IMR-90 (cell line): ENCODE data around the gene RGS9. TPM values are rescaled to one million over a fixed set of nuclear protein-coding genes. Genes with fewer than 3 reads are reported as not detected.

ENCODE experiments used
- ATAC-seq: fragments of 200-7000 bp; cut with Tn5 transposase; 2 replicates; pipeline ENCODE4 v1.9.1; 2020; ENCODE audit warnings: low read depth, mild to moderate bottlenecking, moderate library complexity
- BruUV-seq: library from RNA; stranded (reverse); fragments of 400-500 nt; replicated peaks from 2 replicates; lab custom pipeline; 2021; lab: Mats Ljungman, UMichigan
- CTCF ChIA-PET: fragments of 300-600 bp; formaldehyde crosslinking; extraction: SDS; loops from one replicate; lab custom pipeline; 2021; ENCODE audit warnings: antibody characterized with exemption; lab: Yijun Ruan, JAX
- POLR2A ChIA-PET: fragments of 300-600 bp; sonication (Branson Sonifier 250); formaldehyde crosslinking; loops from one replicate; lab custom pipeline; 2022; ENCODE audit warnings: antibody characterized with exemption; ENCODE audit not compliant: unreplicated experiment; lab: Charles Lee
- DNase-seq: peaks from one replicate; pipeline ENCODE4 v3.0.0; 2013
- H2AFZ ChIP-seq: replicated peaks from 2 replicates; pipeline ENCODE3; 2013; ENCODE audit warnings: low read length, mild to moderate bottlenecking; ENCODE audit not compliant: poor library complexity
- H2AK5ac ChIP-seq: 2 replicates; pipeline ENCODE4 v1.6.1; 2013; ENCODE audit warnings: low read depth, low read length, inconsistent platforms
- H2AK9ac ChIP-seq: replicated peaks from 2 replicates; pipeline ENCODE3; 2013; ENCODE audit warnings: mild to moderate bottlenecking, low read depth, low read length, moderate library complexity; ENCODE audit not compliant: poor library complexity
- H2BK120ac ChIP-seq: 2 replicates; pipeline ENCODE4 v1.6.1; 2013; ENCODE audit warnings: low read depth, low read length, inconsistent platforms
- H2BK15ac ChIP-seq: 3 replicates; pipeline ENCODE4 v1.6.1; 2013; ENCODE audit warnings: low read depth, low read length, inconsistent platforms
- H2BK20ac ChIP-seq: 2 replicates; pipeline ENCODE4 v1.6.1; 2013; ENCODE audit warnings: low read depth, mild to moderate bottlenecking, inconsistent platforms, low read length, moderate library complexity
- H2BK5ac ChIP-seq: 2 replicates; pipeline ENCODE4 v1.6.1; 2013; ENCODE audit warnings: mild to moderate bottlenecking, low read depth, low read length, inconsistent platforms; ENCODE audit not compliant: poor library complexity, severe bottlenecking
- H3K14ac ChIP-seq: replicated peaks from 2 replicates; pipeline ENCODE4 v1.6.1; 2013; ENCODE audit warnings: low read depth, low read length, inconsistent platforms
- H3K18ac ChIP-seq: 2 replicates; pipeline ENCODE4 v1.6.1; 2013; ENCODE audit warnings: low read depth, low read length, control low read depth
- H3K23ac ChIP-seq: 2 replicates; pipeline ENCODE4 v1.6.1; 2013; ENCODE audit warnings: low read depth, low read length, inconsistent platforms
- H3K27ac ChIP-seq: 2 replicates; pipeline ENCODE4 v1.5.1; 2013; ENCODE audit warnings: mild to moderate bottlenecking, control low read depth, low read length; ENCODE audit not compliant: insufficient read depth
- H3K27me3 ChIP-seq: 2 replicates; pipeline ENCODE4 v1.6.1; 2013; ENCODE audit warnings: low read length; ENCODE audit not compliant: control insufficient read depth, insufficient read depth
- H3K36me3 ChIP-seq: 2 replicates; pipeline ENCODE4 v1.6.1; 2013; ENCODE audit warnings: low read length, mixed read lengths; ENCODE audit not compliant: control insufficient read depth, insufficient read depth
- H3K4ac ChIP-seq: 2 replicates; pipeline ENCODE4 v1.6.1; 2013; ENCODE audit warnings: low read depth, low read length, inconsistent platforms
- H3K4me1 ChIP-seq: 2 replicates; pipeline ENCODE4 v1.6.1; 2013; ENCODE audit warnings: low read length, mixed read lengths; ENCODE audit not compliant: control insufficient read depth, insufficient read depth
- H3K4me2 ChIP-seq: 2 replicates; pipeline ENCODE4 v1.6.1; 2013; ENCODE audit warnings: low read depth, mild to moderate bottlenecking, control low read depth, low read length, moderate library complexity
- H3K4me3 ChIP-seq: 2 replicates; pipeline ENCODE4 v1.5.1; 2013; ENCODE audit warnings: low read depth, mild to moderate bottlenecking, control low read depth, low read length, moderate library complexity; ENCODE audit not compliant: insufficient read depth
- H3K56ac ChIP-seq: 2 replicates; pipeline ENCODE4 v1.6.1; 2013; ENCODE audit warnings: low read length, inconsistent platforms; ENCODE audit not compliant: insufficient read depth; ENCODE audit errors: extremely low read depth
- H3K79me1 ChIP-seq, 2 experiments: 2 replicates each; pipeline ENCODE4 v1.6.1; 2013; ENCODE audit warnings: low read length in 2 of 2, inconsistent platforms in 1 of 2, low read depth in 1 of 2
- H3K9ac ChIP-seq: 2 replicates; pipeline ENCODE4 v1.6.1; 2013; ENCODE audit warnings: low read depth, low read length, control low read depth
- H3K9me1 ChIP-seq: 2 replicates; pipeline ENCODE4 v1.6.1; 2013; ENCODE audit warnings: low read length, inconsistent platforms; ENCODE audit not compliant: insufficient read depth
- H3K9me3 ChIP-seq: 2 replicates; pipeline ENCODE4 v1.6.1; 2013; ENCODE audit warnings: low read length; ENCODE audit not compliant: control insufficient read depth, insufficient read depth
- H4K20me1 ChIP-seq: 2 replicates; pipeline ENCODE4 v1.6.1; 2013; ENCODE audit warnings: low read length, inconsistent platforms; ENCODE audit not compliant: insufficient read depth
- H4K5ac ChIP-seq: 2 replicates; pipeline ENCODE4 v1.6.1; 2013; ENCODE audit warnings: mild to moderate bottlenecking, low read depth, low read length, control low read depth
- H4K8ac ChIP-seq, 2 experiments: 2 replicates each; pipeline ENCODE4 v1.6.1; 2013; ENCODE audit warnings: low read depth in 2 of 2, low read length in 2 of 2, control low read depth in 1 of 2, inconsistent platforms in 1 of 2
- H4K91ac ChIP-seq: 2 replicates; pipeline ENCODE4 v1.6.1; 2013; ENCODE audit warnings: low read depth, low read length, inconsistent platforms; ENCODE audit not compliant: insufficient read depth
- CHD1 ChIP-seq: IDR thresholded peaks from 2 replicates; pipeline ENCODE4 v1.6.1; 2012; ENCODE audit warnings: low read depth, low read length, improper control_type of control experiment
- FOS ChIP-seq: fragments of 150-350 bp; IDR thresholded peaks from 2 replicates; pipeline ENCODE4 v1.6.1; 2016; ENCODE audit warnings: low read depth, low read length
- MXI1 ChIP-seq: IDR thresholded peaks from 2 replicates; pipeline ENCODE4 v1.6.1; 2012; ENCODE audit warnings: low read depth, mild to moderate bottlenecking, low read length, moderate library complexity, borderline replicate concordance
- WGBS, 2 experiments: methylation state at CpG; one replicate each; pipeline versions ENCODE4 v1.1.5 to v1.1.7; 2013; ENCODE audit warnings: missing lambda C conversion rate in 2 of 2; ENCODE audit not compliant: insufficient read length in 1 of 2; ENCODE audit errors: extremely low coverage in 2 of 2; 5-methylcytosine and 5-hydroxymethylcytosine counted together
- dilution Hi-C: fragments of 300-500 bp; cut with HindIII; formaldehyde crosslinking; loops from one replicate; pipeline ENCODE4 v1.14.3; 2018; ENCODE audit warnings: low sequenced_read_pairs; ENCODE audit not compliant: unreplicated experiment
- in situ Hi-C: fragments of 300-500 bp; cut with MboI; formaldehyde crosslinking; loops from 3 replicates; pipeline ENCODE4 v1.14.3; 2019; ENCODE audit warnings: low sequenced_read_pairs, inconsistent platforms, mixed read lengths
- intact Hi-C: fragments of 100-400 bp; cut with micrococcal nuclease; formaldehyde crosslinking; loops from 2 replicates; pipeline ENCODE4 v1.10.0; 2022
- polyA plus RNA-seq, 3 experiments: library from polyadenylated mRNA; depleted of rRNA; stranded (reverse); fragments of >200 nt; gene quantifications; 2 replicates each; pipeline ENCODE4 v1.2.3, GENCODE V29; 2012; ENCODE audit warnings: low replicate concordance in 1 of 3
- total RNA-seq: library from RNA; depleted of rRNA; stranded (reverse); fragments of >200 nt; gene quantifications from 2 replicates; pipeline ENCODE4 v1.2.3, GENCODE V29; 2012

RGS9 gene
- total and polyA plus RNA-seq, 2 of the 4 experiments (the other 2 are of a cell fraction) = 0.90 to 1.1 TPM

- 80% methylated on average over 4 of the region's 4 CpGs; no CpG with 5 or more reads in 1 of the 2 experiments for WGBS, 2 experiments
- Histone ChIP-seq H3K9ac (no peak overlapping the region), H2BK5ac (no peak overlapping the region), H3K27ac (no peak overlapping the region), H2AK9ac (no peak overlapping the region), H2AK5ac (peak overlapping the region; percentile 39; the same call in 1 of the 2 replicates), H3K4ac (peak overlapping the region; percentile 26; the same call in 1 of the 2 replicates), H2AFZ (peak overlapping the region; percentile 3), H4K8ac (no peak overlapping the region), H4K5ac (no peak overlapping the region), H3K9me3 (no peaks in the 10 kb centered on the region), H3K4me2 (peak overlapping the region; percentile 6; the same call in 1 of the 2 replicates), H3K79me1 (no peaks in the 10 kb centered on the region; a peak in 1 of 4 replicates), H3K14ac (peak overlapping the region; percentile 34; the same call in 1 of the 2 replicates), H2BK20ac (no peak overlapping the region), H4K91ac (0 out of 2 replicates have a peak overlapping the region, but pooled peaks have one; percentile 12), H3K4me3 (no peak overlapping the region), H2BK120ac (peak overlapping the region; percentile 27; the same call in 1 of the 2 replicates), H3K36me3 (no peaks in the 10 kb centered on the region), H3K27me3 (peaks cover 3% of the 10 kb centered on the region; the same call in 1 of the 2 replicates), H3K56ac (no peak overlapping the region), H4K20me1 (peaks cover 3% of the 10 kb centered on the region; the same call in 1 of the 2 replicates), H3K18ac (no peak overlapping the region), H3K4me1 (peaks cover 9% of the 10 kb centered on the region), H3K9me1 (peaks cover 7% of the 10 kb centered on the region), H3K23ac (no peak overlapping the region), H2BK15ac (no peak overlapping the region)
- ChIA-PET POLR2A (no interaction called here), CTCF (interaction anchor here (1.3 kb wide), 1 partner anchor 18 kb away, joined by 3 read pairs; the partner anchor contains the start of gene RGS9)
- TF ChIP-seq CHD1 = no peak
- peak; percentile 70; the same call in 1 of the 2 replicates for TF ChIP-seq FOS
- no peak for TF ChIP-seq MXI1
- in situ Hi-C loops = no loop called here
- intact Hi-C loops = no loop called here
- peak; percentile 96 for ATAC-seq
- dilution Hi-C loops = no loop called here
- peak; percentile 83 for DNase-seq
- no TSS peak for BruUV-seq
Observed at GRCh38 chr17:65154770-65155589, 17.8 kb downstream of the RGS9 start.
